ENCODE data around the gene FARS2.

The FARS2 gene

DNA sequence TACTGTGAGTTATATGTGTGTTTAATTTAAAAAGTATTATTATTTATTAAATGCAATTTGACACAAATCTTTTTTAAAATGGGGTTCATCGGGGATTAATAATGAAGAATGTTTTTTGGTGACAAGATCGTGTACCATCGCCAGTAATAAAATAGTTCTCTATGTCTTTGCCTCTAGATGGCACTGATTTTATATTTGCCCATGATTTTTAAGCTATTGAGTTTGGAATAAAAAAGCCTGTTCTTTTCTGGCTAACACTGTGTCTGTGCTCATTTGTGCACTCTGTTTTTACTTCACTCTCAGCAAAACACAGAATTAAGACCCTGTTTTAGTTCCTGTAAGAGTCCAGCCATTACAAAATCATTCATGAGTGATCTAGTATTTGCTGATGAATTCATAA is 127.0 kb downstream of the FARS2 start:
- DNase-seq: no peak

DNA sequence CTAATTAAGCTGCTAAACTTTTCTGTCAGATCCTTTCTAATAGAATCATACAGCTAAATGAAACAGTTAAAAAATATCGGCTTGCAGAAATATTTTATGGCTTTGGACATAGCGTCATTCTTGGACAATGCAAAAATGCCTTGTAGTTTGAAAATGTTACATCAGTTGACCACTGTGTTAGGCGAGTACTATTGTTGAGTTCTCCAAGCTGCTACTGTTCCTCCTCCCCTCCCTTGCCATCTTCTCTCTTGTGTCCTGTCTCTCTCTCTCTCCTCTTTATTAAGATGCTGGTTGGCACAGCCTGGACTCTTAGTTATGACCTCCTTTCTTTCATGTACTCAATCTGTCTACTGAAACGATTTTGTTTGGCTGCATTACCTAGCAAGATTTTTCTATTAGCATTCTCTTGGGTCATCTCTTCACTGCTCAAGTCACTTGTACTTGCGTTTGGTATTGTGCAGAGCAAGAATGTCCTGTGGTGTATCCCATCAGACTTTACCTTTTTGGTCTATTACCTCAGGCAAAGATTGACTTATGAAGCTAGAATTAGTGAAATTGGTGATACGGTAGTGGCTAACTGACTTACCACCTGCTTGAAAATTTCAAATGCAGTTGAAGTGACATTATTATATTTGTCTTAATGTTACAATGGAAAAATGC is 127.9 kb downstream of the FARS2 start:
- DNase-seq: no peak

GRCh38 chr6:5390177-5390576 is 128.9 kb downstream of the FARS2 start:
- no peak for DNase-seq

DNA sequence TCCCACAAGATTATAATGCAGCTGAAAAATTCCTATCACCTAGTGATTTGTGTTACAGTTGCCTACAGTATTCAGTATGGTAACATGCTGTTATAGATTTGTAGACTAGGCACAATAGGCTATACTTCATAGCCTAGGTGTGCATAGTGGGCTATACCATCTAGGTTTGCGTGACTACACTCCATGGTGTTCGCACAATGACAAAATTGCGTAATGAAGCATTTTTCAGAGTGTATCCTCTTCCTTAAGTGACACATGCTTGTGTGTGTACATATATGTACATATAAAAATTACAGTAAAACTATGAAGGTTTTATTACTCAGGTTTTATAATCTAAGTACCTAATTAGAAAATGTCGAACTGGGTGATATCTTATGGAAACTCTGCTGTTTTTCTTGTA is 133.0 kb downstream of the FARS2 start:
- DNase-seq: no peak

- no peak for DNase-seq
These were observed 134.4 kb downstream of the FARS2 start for GRCh38 chr6:5395719-5396118.

- DNase-seq: peak; percentile 7 to 19
These were observed 137.2 kb downstream of the FARS2 start for GRCh38 chr6:5398530-5398929.

GRCh38 chr6:5399391-5399790 is 138.1 kb downstream of the FARS2 start:
- no peak for DNase-seq

DNA sequence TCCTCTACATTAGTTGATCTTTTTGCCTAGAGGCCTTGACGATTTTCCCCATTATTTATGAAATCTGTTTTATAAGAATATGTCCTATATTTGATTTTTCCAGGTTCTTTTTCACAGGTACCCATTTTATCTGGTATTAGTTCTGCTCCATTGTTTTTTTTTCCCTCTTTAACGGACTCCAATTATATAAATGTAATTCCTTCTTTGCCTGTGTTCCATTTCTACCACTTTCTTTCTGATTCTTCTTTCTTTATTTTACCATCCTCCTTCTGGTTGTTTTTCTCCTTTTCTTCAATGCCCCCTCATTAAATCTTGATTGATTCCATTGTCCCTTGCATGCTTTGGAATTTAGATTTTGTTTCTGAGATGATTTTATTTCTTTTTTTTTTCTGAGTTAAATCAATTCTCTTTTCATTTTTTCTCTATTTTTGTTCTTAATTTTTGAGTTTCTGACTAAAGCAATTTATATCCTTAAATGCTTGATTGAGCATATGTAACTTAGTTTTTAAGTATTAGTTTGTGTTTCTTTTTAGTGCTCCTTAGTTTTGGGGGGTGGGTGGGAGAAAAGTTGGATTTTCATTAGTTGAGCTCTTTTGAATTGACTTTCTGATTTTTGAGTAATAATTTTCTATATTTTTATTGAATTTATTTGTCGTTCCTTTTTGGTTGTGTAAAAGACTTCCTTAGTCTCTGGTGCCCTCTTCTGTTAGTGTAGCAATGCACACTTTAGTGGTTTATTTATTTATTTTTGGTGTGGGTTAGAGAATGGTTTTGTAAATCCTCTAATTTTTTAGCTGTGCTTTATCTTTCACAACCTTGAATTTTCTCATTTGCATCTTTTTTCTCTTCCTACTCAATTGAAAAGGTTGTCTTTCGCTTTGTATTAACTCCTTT is 140.8 kb downstream of the FARS2 start:
- no peak for DNase-seq

GRCh38 chr6:5403076-5403475 is 141.8 kb downstream of the FARS2 start:
- no peak for DNase-seq

- no peak for DNase-seq
These were observed 142.3 kb downstream of the FARS2 start for GRCh38 chr6:5403609-5404008.

- no peak for DNase-seq
These were observed 144.7 kb downstream of the FARS2 start for GRCh38 chr6:5405976-5406375.

GRCh38 chr6:5411414-5411813 is 150.1 kb downstream of the FARS2 start:
- no peak for DNase-seq

DNA sequence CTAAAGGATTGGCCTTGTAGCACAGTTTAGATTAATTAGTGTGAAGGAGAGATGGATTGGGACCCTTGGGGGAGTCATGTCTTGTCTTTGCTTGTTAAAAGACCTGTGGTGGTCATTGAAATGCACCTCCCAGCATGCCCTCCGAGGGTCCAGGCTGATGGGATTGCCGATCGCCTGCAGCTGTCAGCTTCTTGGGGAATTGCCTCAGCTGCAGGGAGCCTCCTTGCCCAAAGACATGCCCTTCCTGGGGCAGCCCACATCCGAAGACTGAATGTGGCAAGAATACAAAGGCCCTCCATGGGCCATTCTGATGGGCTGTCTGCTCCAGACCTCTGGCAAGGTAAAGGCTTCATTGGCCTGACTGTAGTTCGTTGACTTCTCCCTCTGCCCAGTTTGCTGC is 150.7 kb downstream of the FARS2 start:
- DNase-seq: no peak

DNA sequence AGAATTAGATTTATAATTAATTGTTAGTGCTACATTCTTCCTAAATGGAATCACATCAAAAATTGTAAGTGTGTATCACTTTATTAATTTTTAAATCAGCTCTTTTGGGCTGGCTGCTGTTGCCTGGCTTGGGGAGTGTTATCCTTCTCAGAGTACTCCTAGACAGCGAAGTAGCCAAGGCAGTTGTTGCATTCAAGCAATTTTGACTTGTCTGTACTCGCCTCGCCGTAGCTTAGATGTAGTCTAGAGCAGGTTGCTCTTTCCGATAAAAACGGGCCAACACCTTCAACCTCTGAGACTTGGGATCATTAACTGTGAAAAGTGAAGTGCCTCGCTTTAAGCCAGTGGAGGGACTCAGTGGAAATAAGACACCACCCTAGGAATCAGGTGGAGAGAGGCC is 151.3 kb downstream of the FARS2 start:
- DNase-seq: no peak

- no peak for DNase-seq
These were observed 154.9 kb downstream of the FARS2 start for GRCh38 chr6:5416250-5416649.

DNA sequence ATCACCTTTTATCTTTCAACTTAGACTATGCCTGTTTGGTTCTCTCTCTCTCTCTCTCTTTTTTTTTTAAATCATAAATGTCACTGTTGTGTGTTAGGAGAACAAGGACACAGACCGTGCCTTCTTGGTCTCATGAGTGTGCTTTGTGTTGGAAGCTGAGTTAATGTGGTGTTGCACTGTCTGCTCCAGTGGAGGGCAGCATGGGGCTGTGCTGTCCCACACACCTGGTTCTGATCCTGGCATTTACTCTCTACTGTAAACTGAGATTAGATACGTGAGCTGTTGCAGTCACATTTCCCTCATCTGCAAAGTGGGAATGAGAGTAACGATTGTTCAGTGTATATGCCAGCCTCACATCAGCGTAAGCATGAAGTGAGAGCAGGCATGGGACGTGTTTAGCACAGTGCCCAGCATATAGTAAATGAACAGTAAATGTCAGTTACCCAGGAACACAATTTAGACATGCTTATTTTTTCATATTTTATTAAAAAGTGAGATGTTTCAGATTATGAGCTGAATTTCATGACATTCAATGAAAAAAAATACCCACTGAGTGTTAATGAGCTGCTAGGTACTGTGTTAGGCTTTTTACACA is 161.1 kb downstream of the FARS2 start:
- no peak for DNase-seq

- DNase-seq: no peak
These were observed 161.9 kb downstream of the FARS2 start for GRCh38 chr6:5423251-5423650.

GRCh38 chr6:5424726-5425125 is 163.4 kb downstream of the FARS2 start:
- no peak for DNase-seq

DNA sequence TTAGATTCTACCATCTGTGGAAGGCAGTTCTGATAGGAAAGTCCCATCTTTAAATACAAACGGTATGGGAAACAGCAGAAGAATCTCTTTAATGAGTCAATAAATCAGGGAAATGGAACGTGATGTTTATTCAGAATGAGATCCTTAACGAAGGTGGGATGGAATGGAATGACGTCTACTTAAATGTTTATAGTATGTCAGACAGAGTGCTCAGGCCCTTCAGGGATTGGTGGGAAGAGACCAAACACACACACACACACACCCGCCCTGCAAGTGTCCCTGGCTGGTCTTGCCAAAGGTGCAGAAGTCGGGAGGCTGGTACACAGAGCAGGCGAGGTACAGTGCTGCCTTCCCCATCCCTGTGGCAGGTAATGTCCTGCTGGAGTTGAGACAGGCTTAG is 164.0 kb downstream of the FARS2 start:
- no peak for DNase-seq

GRCh38 chr6:5425797-5426196 is 164.5 kb downstream of the FARS2 start:
- DNase-seq: no peak

DNA sequence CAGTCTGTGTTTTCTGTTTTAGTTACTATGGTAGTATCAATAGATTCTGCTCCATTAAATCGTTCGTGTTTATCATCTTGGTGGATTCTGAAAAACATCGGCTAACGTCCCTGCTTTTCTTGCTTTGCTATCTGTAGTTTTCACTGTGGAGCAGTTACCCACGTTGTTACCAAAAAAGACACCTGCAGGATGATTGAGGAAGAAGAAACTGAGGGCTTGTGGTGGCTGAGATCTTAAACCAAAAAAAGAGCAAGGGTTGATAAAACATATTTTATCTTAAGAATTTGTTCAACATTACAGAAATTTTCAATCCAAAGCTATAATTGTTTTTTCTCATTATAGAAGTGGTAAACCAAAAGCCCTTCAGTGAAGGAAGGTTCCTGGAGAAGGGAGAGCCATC is 166.3 kb downstream of the FARS2 start:
- no peak for DNase-seq

GRCh38 chr6:5433324-5433723 is 172.0 kb downstream of the FARS2 start:
- DNase-seq: no peak

DNA sequence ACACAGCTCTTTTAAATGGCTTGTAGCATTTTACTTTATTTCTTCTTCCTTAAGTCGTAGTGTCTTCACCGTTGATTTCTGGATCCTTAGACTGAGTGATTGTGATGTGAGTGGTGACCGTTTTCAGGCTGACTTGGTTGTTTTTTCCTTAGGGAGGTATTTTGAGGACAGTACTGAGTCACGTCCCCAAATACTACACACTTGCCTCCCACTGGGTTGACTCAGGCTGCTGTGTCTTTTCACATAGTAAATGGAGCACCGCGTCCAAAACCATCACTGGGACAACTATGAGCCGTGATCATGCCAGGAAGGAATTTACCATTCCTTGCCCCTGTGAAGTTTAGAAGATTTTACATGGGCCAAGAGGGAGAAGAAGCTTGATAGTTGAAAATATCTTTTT is 174.1 kb downstream of the FARS2 start:
- no peak for DNase-seq

DNA sequence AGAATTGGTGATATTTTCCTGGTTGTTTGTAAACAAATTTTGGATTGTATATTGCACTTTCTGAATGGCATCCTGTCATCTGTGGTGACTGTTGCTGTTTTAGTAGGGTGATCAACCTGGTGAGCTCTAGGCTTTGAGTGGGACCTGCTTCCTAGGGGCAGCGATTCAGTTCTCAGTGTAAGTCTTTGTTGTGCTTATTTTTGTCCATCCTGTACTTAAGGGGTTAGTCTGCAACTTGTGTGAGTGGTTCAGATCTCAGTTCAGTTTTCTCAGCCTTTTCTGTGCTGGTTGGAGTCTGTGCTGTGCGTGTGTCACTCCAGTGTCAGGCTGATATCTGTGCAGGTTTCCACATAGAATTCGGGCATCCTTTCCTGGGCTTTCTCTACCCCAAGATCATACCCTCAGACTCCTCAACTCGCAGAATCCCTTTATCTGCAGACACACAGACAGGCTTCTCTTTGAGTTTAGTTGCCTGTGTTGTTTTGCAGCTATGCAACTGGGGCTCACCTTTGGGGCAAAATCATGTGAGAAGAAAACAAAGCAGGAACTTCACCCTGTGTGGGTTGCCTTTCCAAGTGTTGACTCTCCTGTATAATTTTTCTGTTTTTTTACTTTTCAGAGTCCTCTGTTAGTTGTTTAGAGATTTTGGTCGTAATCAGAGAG is 177.7 kb downstream of the FARS2 start:
- DNase-seq: no peak

Data from stimulated activated CD4-positive, alpha-beta T cell treated with anti-CD3 and anti-CD28 coated beads, Interleukin-2, amount 100 ng/mL, for 48 hours (primary cell).